Hepatic stellate cell (primary cell): ENCODE data around the gene PLAC8L1.

ENCODE experiments used
- DNase-seq: peaks from one replicate; pipeline ENCODE4 v3.0.0; 2011; ENCODE audit warnings: low spot score

PLAC8L1 gene

DNA sequence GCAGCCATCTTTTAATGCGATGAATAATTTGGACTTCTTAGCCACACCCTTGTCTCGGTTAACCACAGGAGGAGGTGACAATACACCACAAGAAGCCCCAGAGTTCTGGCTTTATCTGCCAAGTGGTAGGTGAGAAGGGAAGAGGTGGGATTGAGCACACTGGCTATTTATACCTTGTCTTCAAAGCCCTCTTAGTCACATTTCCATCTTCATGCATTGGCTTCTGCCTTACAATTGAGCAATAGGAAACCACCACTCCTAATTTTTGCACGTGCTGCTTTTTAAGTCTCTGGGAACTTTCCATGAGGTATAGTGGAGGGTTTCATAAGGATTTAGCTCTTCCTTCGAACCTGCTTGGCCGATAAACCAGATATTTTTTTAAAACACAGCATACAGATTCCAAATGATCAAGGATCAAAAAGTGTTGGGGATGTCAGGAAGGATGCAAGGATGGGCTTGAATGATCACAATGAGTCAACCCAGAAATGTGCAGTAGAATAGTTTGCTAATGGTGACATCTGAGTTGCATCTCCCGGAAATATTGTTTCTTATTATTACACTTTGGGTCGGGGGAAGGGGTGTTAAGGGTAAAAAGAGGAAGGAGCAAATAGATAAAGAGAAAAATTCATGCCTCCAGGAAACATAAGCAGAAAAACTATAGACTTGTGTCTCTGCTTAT is 25.5 kb downstream of the PLAC8L1 start:
- DNase-seq = no peak

- DNase-seq = no peak
These were observed 26.8 kb downstream of the PLAC8L1 start for GRCh38 chr5:146078566-146078965.

DNA sequence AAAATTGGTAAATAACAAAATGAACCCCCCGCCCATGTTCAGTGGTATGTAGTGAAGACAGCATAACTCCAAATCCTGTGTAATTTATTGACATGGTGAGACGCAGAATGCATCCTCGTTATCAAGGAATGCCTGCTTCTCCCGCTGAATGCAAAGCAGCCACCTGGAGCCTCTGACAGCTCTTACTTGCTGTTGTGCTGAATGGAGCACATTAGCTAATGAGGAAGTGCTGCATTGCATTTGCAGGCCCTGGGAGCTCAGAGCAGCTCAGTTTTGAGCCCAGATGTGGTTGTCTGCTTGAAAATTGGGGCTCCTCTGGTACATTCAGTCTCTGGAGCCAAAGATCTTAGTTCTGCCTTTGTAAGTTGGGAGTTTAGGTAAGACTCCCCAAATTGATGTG is 28.9 kb downstream of the PLAC8L1 start:
- no peak for DNase-seq

GRCh38 chr5:146076028-146076427 is 29.3 kb downstream of the PLAC8L1 start:
- DNase-seq = no peak

DNA sequence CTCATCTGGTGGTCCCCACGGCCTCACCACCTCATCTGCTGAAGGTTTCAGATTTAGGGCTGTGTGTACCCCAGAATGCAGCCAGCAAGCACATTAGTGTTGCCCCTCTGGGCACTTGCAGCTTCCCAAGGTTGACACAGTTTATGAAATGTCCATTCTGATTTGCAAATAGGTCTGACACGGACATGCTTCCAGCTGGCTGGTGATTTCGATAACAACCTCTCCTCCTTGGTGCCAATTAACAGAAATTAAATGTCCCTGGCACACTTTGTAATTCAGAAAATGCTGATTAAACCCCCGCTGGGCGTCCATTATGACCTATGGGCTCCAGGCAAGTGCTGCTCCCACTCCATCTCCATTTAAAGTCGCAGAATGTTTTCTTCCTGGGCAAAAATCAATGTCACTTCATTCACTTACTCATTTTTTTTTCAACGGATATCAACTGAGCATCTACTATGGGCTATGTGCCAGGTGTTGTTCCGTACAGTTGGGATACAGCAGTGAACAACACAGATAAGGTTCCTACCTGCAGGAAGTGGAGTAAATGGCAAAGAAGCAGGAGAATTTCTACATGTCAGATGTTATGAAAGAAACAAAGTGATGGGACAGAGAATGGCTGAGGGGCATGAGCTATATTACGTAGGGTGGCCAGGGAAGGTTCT is 32.0 kb downstream of the PLAC8L1 start:
- DNase-seq = no peak

DNA sequence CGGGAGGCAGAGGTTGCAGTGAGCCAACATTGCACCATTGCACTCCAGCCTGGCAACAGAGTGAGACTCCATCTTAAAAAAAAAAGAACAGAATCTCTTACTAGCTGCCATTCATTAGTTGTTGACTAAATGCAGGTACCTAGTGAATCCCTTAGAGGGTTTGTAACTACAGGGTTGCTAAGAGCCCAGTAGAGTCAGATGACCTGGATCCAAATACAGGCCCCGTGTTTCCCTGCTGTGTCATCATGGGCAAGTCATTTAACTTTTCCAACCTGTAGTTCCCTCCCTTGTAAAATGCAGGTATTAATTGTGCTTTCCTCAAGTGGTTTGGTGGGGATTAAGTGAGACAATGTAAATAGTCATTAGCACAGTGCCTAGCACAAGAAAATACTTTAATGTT is 32.8 kb downstream of the PLAC8L1 start:
- no peak for DNase-seq

GRCh38 chr5:146071171-146071570 is 34.2 kb downstream of the PLAC8L1 start:
- no peak for DNase-seq

GRCh38 chr5:146070746-146071145 is 34.6 kb downstream of the PLAC8L1 start:
- DNase-seq = no peak

GRCh38 chr5:146069780-146070099 is 35.6 kb downstream of the PLAC8L1 start:
- no peak for DNase-seq

GRCh38 chr5:146068977-146069779 is 36.2 kb downstream of the PLAC8L1 start:
- no peak for DNase-seq

DNA sequence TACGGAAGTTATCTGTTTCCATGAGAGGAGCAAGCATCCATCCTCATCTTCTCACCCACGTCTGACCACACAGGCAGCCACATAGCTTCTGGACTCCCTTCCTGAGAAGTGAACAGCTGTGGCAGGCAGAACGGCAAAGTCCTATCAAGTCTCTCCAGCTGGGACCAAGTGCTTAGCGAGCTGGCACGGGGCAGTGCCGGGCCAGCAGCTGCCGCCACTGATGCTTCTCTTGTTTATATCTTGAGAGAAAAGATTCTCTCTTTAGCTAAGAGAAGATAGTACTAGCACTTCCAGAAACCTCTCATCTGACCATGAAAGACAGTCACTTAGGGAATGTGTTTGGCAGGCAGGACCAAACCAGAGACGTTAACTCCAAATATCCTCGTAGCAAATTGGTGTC is 37.2 kb downstream of the PLAC8L1 start:
- DNase-seq = no peak

GRCh38 chr5:146066968-146067367 is 38.4 kb downstream of the PLAC8L1 start:
- no peak for DNase-seq

DNA sequence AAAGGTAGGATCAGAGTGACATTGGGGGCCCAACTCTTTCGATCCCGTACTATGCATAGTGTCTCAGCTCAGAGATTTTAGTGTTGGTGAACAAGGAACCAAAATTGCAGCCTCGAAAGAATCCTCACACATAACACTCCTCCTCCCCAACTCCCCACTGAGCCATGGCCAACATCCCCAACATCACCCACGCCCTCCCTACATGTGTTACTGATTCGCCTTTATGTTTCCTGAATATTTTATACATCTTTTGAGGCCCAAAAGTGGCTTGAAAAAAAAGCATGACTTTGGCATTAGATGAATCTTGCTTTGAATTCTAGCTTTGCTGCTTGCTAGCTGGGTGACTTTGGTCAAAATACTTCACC is 45.2 kb downstream of the PLAC8L1 start:
- DNase-seq = no peak

- no peak for DNase-seq
These were observed 45.7 kb downstream of the PLAC8L1 start for GRCh38 chr5:146059460-146060220.

DNA sequence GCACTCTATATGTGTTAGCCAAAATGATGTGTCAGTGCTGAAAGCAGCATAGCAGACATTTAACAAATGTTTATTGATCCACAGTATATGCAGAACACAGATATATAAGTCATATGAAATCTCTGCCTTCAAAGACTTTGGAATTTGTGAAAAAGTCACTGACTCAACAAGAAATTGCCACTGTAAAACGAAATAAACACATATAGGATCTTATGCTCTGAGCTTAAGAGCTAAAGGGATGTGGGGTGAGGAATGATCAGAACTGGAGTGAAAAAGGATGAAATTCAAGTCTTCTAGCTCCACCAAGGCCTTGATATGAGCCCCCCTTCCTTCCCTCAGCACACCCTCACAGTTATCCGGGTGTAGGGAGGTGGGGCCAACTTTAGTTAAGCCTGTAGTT is 49.9 kb downstream of the PLAC8L1 start:
- DNase-seq = no peak

- no peak for DNase-seq
These were observed 52.6 kb downstream of the PLAC8L1 start for GRCh38 chr5:146052780-146053179.

- DNase-seq = peak; percentile 57
These were observed 53.7 kb downstream of the PLAC8L1 start for GRCh38 chr5:146051678-146052077.

DNA sequence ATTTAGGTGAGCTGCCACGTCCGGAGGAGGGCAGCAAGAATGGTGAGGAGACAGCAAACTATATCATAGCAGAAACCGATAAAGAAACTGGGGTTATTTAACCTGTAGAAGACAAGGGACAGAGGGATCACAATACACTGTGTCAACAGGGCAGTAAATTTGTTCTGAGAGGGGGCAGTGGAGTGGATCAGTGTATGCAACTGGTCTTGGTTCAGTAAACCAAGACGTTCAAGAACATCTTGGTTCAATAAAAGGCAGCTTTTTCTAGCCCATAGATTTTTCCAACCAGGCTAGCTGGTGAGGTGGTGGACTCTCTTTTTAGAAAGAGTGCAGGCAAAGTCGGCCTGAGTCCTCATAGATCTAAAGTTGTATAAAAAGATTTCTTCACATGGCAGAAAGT is 55.3 kb downstream of the PLAC8L1 start:
- DNase-seq = no peak

GRCh38 chr5:146049704-146050026 is 55.7 kb downstream of the PLAC8L1 start:
- no peak for DNase-seq

GRCh38 chr5:146048994-146049703 is 56.2 kb downstream of the PLAC8L1 start:
- peak; percentile 76 for DNase-seq

DNA sequence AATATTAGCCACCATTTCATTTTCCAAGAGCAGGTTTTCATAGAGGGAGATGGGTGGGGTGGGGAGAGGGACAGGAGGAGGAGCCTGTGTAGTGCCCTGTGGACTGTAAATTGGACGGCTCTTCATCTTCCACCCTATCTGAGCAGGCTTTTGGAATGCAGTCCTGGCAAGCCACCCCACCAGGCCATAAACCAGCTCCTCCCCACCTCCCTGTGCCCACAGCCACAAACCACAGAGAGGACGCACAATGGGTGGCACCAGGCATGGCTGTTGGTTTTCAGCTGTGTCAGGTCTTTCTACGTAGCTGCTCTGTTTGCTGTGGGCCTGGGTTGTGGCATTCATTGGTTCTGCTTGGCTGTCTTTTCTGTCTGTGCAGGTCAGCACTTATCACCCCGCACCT is 58.0 kb downstream of the PLAC8L1 start:
- DNase-seq = no peak

GRCh38 chr5:146043722-146044121 is 61.7 kb downstream of the PLAC8L1 start:
- DNase-seq = no peak
